Measurements from ENCODE around the gene OPHN1. TPM values are rescaled to one million over a fixed set of nuclear protein-coding genes. Genes with fewer than 3 reads are reported as not detected.

The OPHN1 gene
- total and polyA plus RNA-seq, 2 of the 13 experiments (the other 11 are each of a cell fraction or from before 2014, with no cell fraction given) = 1.6 to 1.7 TPM

- TF ChIP-seq DMTF1 (CRISPR knock-in tag; IDR thresholded peaks at IDR 0.05) = no peak
- TF ChIP-seq MIER3 (CRISPR knock-in tag; IDR thresholded peaks at IDR 0.05; ENCODE audit: borderline replicate concordance) = no peak
- TF ChIP-seq ZNF329 (CRISPR knock-in tag; IDR thresholded peaks at IDR 0.05; ENCODE audit: low read depth) = no peak
- no peak for TF ChIP-seq ZNF597 (CRISPR knock-in tag; IDR thresholded peaks at IDR 0.05)
- no peak for TF ChIP-seq ZNF780A (CRISPR knock-in tag; IDR thresholded peaks at IDR 0.05)
- no peak for TF ChIP-seq TOPORS (CRISPR knock-in tag; IDR thresholded peaks at IDR 0.05)
- TF ChIP-seq NR1H2 (CRISPR knock-in tag; IDR thresholded peaks at IDR 0.05; ENCODE audit: borderline replicate concordance, low read depth) = no peak
- no peak for TF ChIP-seq GFI1 (CRISPR knock-in tag; IDR thresholded peaks at IDR 0.05; ENCODE audit: borderline replicate concordance)
- TF ChIP-seq ATF6 (CRISPR knock-in tag; conservative IDR thresholded peaks at IDR 0.05) = no peak
- TF ChIP-seq ZSCAN12 (CRISPR knock-in tag; IDR thresholded peaks at IDR 0.05) = no peak
- TF ChIP-seq ZNF138 (CRISPR knock-in tag; IDR thresholded peaks at IDR 0.05; ENCODE audit: low read depth) = no peak
- TF ChIP-seq ZNF83 (CRISPR knock-in tag; IDR thresholded peaks at IDR 0.05; ENCODE audit: borderline replicate concordance) = no peak
- no peak for TF ChIP-seq MXD4 (CRISPR knock-in tag; IDR thresholded peaks at IDR 0.05)
- no peak for TF ChIP-seq ATF5 (CRISPR knock-in tag; IDR thresholded peaks at IDR 0.05; ENCODE audit: low read depth)
- TF ChIP-seq ZNF703 (CRISPR knock-in tag; IDR thresholded peaks at IDR 0.05; ENCODE audit: borderline replicate concordance) = no peak
- TF ChIP-seq ZIK1 (CRISPR knock-in tag; IDR thresholded peaks at IDR 0.05; ENCODE audit: borderline replicate concordance, low read depth) = no peak
- Histone ChIP-seq H2AFZ (ENCODE audit: low read length) (no peak overlapping the region), H3K27ac (ENCODE audit: extremely low read length, insufficient read depth, low read length) (no peak overlapping the region), H3K9me3 (ENCODE audit: low read length) (no peaks in the 10 kb centered on the region), H4K20me1 (ENCODE audit: insufficient read depth, low read length) (no peaks in the 10 kb centered on the region), H3K4me1 (ENCODE audit: insufficient read depth, low read length) (no peaks in the 10 kb centered on the region), H3K4me2 (ENCODE audit: low read depth, low read length) (no peak overlapping the region), H3K27me3 (ENCODE audit: control insufficient read depth in 1 of 2, insufficient read depth in 2 of 2, low read length in 2 of 2) (no peaks in the 10 kb centered on the region), H3K9ac (ENCODE audit: insufficient read depth, low read depth, low read length) (no peak overlapping the region), H3K36me3 (replicated peaks in 1 of 2; ENCODE audit: control insufficient read depth in 1 of 2, insufficient read depth in 2 of 2, low read length in 2 of 2) (no peaks in the 10 kb centered on the region), H3K4me3 (replicated peaks in 1 of 3; ENCODE audit: insufficient read depth in 1 of 3, low read depth in 2 of 3, low read length in 3 of 3) (no peak overlapping the region), H3K79me2 (ENCODE audit: insufficient read depth, low read length) (no peaks in the 10 kb centered on the region)
- ChIA-PET POLR2A (no interaction called here), CTCF (ENCODE audit: low intra/inter-chr PET ratio, low total read pairs) (no interaction called here)
- intact Hi-C loops (cut with micrococcal nuclease; ENCODE audit: unreplicated experiment) (no loop called here), in situ Hi-C loops (cut with HindIII; ENCODE audit: extremely low pct_ligation_motif_present, low pct_unique_long_range_greater_than_20kb) (no loop called here)
- WGBS (ENCODE audit: low lambda C conversion rate) = 88% methylated on average over 2 of the region's 2 CpGs
- FAIRE-seq (no peak), ATAC-seq (no peak), DNase-seq (ENCODE audit: low spot score) (no peak)
- BruUV-seq (replicated peaks) = no TSS peak
Measured at GRCh38 chrX:68396953-68397352, 36.3 kb downstream of the OPHN1 start.

Data from HepG2 (cell line).